ENCODE measurements around the gene TICRR.

The TICRR gene

GRCh38 chr15:89652666-89653065 is 77.4 kb downstream of the TICRR start:
- DNase-seq (ENCODE audit: low read depth): no peak
- TF ChIP-seq CTCF (conservative IDR thresholded peaks at IDR 0.05; ENCODE audit: low read length): no peak
- H3K4me3 ChIP-seq (ENCODE audit: low read length): no peak overlapping the region

- H3K4me3 ChIP-seq (ENCODE audit: low read length): no peak overlapping the region
- TF ChIP-seq CTCF (conservative IDR thresholded peaks at IDR 0.05; ENCODE audit: low read length): no peak
- no peak for DNase-seq (ENCODE audit: low read depth)
Observed at GRCh38 chr15:89653578-89653977, 78.3 kb downstream of the TICRR start.

- peak; percentile 65 for DNase-seq (ENCODE audit: low read depth)
- TF ChIP-seq CTCF (conservative IDR thresholded peaks at IDR 0.05; ENCODE audit: low read length): no peak
- H3K4me3 ChIP-seq (ENCODE audit: low read length): peak overlapping the region; percentile 73
Observed at GRCh38 chr15:89654301-89654761, 79.1 kb downstream of the TICRR start.

GRCh38 chr15:89654847-89655805 is 79.9 kb downstream of the TICRR start, which contains the start of gene KIF7:
Gene KIF7, minus strand, starts transcription at chr15:89655467. Its CDS starts 2,537 bp downstream, at chr15:89652930.
- peak within 1 kb of the TSS; percentile 73 for H3K4me3 ChIP-seq (ENCODE audit: low read length)
- TF ChIP-seq CTCF (conservative IDR thresholded peaks at IDR 0.05; ENCODE audit: low read length): no peak
- peak; percentile 48 for DNase-seq (ENCODE audit: low read depth)

- TF ChIP-seq CTCF (conservative IDR thresholded peaks at IDR 0.05; ENCODE audit: low read length): no peak
- DNase-seq (ENCODE audit: low read depth): peak; percentile 28
Observed at GRCh38 chr15:89656116-89656815, 81.0 kb downstream of the TICRR start.

GRCh38 chr15:89657686-89658200 is 82.5 kb downstream of the TICRR start:
- peak; percentile 58 for DNase-seq (ENCODE audit: low read depth)
- TF ChIP-seq CTCF (conservative IDR thresholded peaks at IDR 0.05; ENCODE audit: low read length): no peak
- H3K4me3 ChIP-seq (ENCODE audit: low read length): no peak overlapping the region

More at GRCh38 chr15:89656116-89656815, 81.0 kb downstream of the TICRR start:
- H3K4me3 ChIP-seq (ENCODE audit: low read length): no peak overlapping the region

Data from AG10803 (cell line).